HTR-8/SVneo (cell line): ENCODE measurements around the gene DUSP9.
"Not testable (repeated sequence)": the region's sequence is repeated elsewhere in the genome, so short reads cannot be mapped to it uniquely, and the experiment has no call there.

ENCODE experiments used
- DNase-seq: peaks from one replicate; pipeline ENCODE4 v3.0.0; 2011; ENCODE audit warnings: low spot score, mixed read lengths; ENCODE audit not compliant: insufficient read length
- FAIRE-seq: peaks from 2 replicates; lab custom pipeline; 2011; peaks lifted over from hg19 to GRCh38; lab: Jason Lieb, UNC

The DUSP9 gene, protein sequence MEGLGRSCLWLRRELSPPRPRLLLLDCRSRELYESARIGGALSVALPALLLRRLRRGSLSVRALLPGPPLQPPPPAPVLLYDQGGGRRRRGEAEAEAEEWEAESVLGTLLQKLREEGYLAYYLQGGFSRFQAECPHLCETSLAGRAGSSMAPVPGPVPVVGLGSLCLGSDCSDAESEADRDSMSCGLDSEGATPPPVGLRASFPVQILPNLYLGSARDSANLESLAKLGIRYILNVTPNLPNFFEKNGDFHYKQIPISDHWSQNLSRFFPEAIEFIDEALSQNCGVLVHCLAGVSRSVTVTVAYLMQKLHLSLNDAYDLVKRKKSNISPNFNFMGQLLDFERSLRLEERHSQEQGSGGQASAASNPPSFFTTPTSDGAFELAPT

DNA sequence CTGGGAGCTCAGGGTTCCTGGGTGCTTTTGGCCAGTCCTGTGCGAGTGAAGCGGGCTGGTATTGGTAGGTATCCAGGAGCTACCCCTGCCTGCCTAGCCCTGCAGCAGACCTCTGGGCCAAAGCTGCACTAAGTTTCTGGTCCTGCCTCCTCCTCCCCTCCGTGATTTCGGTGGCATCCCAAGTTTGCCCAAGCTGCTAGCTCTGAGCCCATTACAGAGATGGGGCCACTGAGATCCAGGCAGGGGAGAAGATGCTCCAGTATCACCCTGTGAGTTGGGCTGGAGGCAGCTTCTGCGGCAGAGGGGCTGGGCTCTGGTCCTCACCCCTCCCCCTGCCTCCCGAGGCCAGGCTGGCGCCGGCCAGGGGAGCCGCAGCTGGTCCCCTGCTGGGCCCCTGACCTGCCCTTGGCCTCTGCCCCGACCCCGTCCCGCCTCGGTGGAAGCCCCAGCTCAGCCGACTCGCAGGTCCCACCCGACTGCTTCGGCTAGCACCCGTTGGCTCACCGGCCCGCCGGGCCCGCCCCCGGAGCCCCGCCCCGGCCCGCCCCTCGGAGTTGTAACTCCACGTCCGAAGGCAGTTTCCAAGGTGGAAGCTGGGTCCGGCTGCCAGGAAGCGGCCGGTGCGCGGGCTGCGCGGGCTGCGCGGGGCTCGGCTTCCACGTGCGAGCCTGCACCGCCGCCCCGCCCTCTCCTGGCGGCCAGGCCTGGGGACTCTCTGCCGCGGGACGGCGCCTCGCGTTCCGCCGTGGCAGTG, at the start of gene DUSP9:
Gene DUSP9 (plus strand): TSS at position 584 of the 754 bp plus-strand sequence. CDS start 751 bp downstream, outside the sequence.
- FAIRE-seq (no peak), DNase-seq (peak; percentile 35)

DNA sequence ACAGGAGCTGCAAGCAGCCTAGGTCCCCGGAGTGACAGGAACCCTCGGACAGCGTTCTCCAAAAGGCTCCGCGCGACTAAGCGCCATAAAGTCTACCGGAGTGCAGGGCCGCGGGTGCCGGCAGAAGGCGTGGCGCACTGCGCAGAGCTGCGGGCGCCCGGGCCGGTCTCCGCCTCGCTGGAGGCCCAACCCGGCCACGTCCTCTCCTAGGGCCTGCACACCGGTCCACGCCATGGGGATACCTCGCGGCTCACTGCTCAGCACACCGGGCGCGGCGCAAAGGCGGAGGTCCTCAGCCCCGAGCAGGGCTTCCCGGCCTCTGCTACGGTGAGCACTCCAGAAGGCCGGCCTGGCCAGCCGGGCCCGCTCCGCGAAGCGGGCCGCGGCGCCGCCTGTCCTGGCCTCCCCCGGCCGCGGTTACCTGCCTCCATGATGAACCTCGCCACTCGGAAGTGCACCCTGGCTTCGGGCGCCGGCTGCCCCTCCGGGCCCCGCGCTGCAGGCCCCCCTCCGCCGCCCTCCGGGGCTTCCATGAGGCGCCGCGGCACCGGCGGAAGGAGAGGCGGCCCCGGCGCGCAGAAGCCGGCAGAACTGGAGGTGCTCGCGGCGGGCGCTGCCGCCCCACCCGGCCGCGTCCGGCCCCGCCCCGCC, 48.3 kb upstream of the DUSP9 start, which contains the start of gene CCNQ:
Gene CCNQ (minus strand): TSS at position 599 of the 651 bp plus-strand sequence. CDS start 66 bp downstream, at position 533.
- FAIRE-seq (no peak), DNase-seq (no peak)

DNA sequence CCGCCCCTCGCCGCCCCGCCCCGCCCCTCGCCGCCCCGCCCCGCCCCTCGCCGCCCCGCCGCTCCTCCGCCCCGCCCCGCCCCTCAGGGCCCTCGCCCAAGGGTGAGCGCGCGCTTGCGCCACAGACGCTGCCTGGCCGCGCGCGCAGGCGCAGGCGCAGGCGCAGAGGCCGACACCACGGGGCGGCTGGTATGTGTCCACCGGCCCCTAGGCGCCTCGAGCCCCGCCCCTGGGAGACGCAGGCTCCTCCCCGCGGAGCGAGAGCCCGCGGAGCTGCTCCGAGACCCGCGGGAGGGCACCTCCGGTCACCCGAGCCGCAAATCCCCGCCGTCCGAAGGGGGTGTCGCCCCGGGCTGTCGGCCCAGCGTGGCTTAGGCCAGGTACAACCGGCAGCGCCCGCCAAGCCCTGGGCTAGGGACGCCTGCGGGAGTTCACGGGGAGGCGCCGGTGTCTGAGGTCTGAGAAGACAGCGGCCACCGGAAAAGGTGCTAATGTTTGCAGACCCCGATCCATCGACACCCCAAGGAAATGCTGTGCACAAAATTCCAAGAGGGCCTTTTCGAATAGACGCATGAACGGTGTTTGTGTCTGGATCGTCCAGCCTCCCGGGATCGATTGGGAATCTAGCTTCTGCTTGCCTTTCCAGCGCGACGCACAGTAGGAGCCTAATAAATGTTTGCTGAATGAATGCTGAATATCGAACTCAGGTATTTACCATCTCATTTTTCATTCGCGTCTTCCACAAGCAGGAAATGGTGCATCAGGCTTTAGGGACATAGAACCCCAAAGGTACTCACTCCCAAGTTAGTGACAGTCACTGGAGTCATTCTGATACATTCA, 47.6 kb upstream of the DUSP9 start:
- no peak for FAIRE-seq
- peak; percentile 79 for DNase-seq

DNA sequence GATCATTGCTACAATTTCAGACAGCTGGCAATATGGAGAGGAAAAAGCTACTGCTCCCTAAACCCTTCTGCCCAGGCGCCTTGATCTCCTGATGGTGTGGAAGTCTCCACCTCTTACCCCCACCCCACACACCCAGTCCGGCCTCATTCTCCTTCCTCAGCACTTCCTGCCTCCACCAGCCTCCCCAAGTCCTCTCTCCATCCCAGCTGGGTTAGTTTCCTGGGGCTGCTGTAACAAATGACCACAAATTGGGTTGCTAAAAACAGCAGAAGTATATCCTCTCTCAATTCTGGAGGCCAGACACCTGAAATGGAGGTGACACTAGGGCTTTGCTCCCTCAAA, 47.0 kb upstream of the DUSP9 start:
- no peak for FAIRE-seq
- no peak for DNase-seq

DNA sequence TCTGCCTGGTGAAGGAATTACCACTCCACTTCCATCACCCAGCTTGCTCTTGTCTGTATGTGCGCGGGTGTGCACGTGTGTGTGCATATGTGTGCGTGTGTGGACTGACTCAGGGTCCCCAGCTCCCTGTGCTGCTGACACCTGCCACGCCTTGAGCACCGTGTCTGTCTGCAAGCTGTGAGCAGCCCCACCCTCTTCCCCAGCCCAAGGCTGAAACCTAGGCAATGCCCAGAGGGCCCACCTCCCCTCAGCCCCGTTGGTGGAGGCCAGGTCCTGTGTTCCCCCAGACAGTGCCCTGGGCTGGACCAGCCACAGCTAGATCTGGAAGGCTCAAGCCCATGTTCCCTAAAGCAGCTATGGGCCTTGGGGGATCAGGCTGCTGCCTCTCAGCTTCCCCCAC, 46.1 kb upstream of the DUSP9 start:
- FAIRE-seq = no peak

DNA sequence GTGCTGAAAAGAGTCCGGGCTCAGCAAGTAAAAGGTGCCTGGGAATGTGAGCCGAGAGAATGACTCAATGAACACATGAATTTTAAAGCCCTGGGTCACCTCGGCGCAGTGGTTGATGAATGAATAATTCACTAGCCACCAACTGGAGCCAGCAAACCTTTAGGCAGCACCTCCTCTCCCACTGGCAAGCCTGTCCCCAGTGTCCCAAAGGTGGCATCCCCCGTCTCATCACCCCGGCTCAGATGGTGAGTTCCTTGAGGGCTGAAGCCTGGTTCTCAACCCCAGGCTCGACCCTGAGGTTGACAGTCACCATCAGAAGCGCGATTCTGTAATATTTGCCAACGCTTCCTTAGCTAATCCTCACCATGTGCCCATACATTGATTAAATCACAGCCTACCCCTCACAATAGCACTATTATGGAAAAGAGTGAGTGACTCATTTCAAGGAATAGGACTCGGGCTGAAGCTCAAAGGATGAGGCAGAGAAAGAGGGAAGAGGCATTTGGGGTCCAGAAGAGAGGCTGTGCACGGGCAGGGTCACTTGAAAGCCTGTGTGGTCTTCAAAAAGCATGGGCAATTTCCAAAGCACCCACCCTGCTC, 45.4 kb upstream of the DUSP9 start:
- FAIRE-seq = no peak
- no peak for DNase-seq

More for the DNA sequence above, 46.1 kb upstream of the DUSP9 start:
- no peak for DNase-seq

DNA sequence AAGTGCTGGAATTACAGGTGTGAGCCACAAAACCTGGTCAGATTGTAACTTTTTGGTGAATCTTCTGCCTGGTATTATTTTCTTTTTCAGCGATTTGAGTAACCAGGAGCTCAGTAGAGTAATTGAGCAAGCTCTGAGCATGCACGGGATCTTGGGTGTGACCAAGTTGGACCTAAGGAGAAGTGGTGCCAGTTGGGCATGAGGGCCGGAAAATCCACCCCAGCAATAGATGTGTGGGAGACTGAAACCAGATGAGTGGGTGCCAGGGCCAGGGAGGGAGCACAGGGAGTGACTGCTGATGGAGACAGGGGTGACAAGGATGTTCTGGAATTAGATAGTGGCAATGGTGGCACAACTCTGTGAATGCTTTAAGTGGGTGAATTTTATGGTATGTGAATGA, 44.4 kb upstream of the DUSP9 start:
- no peak for DNase-seq
- no peak for FAIRE-seq

DNA sequence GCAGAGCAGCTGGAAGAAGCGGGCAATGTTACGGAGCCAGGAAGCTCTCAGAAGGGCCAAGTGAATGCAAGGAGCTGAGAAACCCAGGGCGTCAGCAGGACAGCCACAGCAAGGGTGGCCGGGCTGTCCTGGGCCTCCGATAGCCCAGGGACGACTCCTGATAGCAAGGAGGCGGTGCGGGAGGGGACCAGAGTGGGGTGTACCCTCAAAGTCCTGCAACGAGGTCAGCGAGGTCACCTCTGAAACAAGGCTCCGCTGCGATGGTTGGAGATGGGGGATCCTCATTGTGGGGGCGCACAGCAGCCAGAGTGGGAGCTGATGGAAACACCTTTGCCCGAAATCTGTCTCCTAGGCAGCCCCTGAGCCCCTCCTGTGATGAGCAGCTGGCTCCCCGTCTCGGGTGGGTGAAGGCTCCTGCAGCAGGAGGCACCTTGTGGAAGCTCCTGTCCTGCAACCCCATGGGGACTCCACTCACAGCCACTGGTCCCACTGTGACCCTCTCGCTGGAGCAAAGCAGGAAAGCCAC, 43.8 kb upstream of the DUSP9 start:
- FAIRE-seq (no peak), DNase-seq (no peak)

DNA sequence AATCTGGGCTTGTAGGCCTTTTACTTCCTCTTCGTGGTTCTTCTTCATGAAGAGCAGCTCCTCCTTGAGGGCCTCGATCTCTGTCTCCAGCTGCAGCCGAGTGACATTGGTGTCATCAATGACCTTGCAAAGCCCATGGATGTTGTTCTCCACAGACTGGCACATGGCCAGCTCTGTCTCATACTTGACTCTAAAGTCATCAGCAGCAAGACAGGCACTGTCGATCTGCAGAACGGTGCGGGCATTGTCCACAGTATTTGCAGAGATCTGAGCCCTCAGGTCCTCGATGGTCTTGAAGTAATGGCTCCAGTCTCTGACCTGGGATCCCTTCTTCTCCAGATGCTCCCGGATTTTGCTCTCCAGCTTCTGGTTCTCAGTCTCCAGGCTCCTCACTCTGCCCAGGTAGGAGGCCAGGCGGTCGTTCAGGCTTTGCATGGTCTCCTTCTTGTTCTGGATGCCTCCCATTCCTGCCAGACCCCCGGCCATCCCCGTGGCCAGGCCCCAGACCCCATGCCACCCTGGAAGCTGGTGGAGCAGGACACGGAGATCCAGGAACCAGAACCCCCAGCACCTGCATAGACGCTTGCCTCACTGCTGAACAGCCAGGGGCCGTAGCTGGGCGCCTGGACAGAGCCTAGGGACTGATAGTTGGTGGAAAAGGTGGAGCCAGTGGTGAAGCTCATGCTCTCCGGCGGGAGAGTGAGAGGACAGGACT, 42.2 kb upstream of the DUSP9 start:
- not testable (repeated sequence) for FAIRE-seq, DNase-seq

DNA sequence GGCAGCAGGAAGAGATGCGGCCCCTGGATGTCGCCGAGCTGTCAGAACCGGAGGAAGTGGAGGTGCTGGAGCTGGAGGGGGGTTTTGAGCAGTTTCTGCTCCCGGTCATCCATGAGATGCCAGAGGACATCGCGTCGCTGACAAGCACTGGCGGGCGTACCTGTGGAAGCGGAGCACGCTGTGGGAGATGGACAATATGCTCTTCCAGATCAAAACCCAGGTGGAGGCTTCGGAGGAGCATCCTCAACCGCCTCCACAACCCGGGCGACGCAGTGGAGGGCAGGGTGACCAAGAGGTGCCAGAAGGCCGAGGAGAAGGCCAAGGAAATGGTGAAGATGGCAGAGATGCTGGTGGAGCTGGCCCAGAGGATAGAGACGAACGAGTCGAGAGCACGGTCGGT, 40.5 kb upstream of the DUSP9 start:
- FAIRE-seq = no peak

DNA sequence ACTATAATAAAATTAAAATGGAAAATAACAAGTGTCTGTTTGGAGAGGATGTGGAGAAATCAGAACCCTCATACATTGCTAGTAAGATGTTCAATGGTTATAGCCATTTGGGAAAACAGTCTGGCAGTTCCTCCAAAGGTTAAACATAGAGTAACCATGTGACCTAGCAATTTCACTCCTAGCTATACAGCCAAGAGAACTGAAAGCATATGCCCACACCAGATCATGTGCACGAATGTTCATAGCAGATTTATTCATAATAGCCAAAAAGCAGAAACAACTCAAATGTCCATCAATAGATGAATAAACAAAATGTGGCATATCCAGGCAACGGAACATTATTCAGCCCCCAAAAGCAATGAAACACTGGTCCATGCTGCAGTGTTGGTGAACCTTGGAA, 38.6 kb upstream of the DUSP9 start:
- DNase-seq (no peak), FAIRE-seq (no peak)

More for the DNA sequence above, 40.5 kb upstream of the DUSP9 start:
- no peak for DNase-seq

DNA sequence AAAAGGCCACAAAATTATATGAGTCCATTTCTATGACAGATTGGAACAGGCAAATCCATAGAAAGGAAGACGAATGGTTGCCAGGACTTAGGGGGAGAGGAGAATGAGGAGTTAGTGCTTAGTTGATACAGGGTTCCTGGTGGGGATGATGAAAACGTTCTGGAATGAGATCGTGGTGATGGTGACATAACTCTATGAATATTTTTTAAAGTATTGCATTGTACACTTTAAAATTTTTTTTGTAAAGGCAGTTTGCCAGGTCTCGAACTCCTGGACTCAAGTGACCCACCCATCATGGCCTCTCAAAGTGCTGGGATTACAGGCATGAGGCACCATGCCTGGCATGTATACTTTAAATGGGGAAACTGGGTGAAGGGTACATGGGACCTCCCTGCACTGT, 38.2 kb upstream of the DUSP9 start:
- DNase-seq (no peak), FAIRE-seq (no peak)

DNA sequence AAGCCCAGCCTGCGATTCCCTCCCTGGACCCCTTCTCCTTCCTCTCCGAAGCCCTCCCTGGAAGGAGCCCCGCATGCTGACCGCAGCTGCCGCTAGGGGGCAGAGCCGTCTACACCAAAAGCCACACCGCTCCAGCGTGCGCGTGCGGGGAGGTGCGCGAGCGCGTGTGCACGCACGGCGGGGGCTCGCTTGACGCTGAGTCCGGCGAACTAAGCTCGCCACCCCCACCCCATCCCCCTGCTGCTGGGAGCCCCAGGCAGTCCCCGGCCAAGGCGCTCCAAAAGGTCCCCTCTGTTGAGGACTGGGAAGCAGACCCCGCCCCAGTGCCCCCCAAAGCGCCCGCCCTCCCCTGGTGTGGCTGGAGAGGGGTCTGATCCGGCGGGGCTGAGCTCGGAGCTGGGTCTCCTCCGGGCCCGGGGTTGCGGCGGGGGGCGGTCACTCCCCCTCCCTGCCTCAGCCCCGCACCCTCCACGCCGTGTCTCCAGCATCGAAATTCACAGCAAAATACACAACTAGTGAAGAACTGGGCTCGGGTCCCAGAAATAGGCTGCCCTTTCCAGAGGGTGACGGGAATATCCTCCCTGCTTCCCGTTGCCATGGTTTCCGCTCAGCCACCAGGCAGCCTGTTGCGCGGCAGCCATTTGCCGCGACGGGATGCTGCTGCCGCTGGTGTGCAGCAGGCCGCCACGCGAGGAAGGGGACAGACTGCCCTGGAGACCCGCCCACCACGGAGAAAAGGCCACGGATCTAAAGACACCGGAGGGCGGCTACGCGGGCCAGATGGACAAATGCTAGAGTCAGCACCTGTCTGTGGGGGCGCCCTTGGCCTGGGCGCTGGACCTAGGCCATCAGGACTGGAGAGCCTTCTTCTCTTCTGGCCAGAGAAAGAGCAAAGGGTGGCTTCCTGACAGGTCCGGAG, 36.8 kb upstream of the DUSP9 start:
- FAIRE-seq = peak; percentile 85
- DNase-seq = peak; percentile 48

DNA sequence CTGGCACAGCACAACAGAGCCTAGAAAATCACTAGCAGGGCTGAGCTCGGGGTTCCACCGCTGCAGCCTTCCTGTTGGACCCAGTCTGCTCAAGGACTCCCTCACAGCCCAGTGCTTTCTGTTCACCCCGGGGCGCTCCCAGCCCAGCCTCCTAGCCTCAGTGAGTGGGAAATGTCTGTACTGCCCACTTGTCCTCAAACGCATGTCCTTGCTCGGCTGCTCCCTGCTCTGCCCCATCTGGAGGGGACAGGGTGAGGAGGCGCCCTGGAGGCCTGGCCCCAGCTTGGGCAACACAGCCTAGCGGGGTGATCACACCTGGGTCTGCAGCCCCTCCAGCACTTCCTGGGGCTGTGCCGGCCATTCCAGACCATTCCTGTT, 36.2 kb upstream of the DUSP9 start:
- FAIRE-seq (no peak), DNase-seq (no peak)

DNA sequence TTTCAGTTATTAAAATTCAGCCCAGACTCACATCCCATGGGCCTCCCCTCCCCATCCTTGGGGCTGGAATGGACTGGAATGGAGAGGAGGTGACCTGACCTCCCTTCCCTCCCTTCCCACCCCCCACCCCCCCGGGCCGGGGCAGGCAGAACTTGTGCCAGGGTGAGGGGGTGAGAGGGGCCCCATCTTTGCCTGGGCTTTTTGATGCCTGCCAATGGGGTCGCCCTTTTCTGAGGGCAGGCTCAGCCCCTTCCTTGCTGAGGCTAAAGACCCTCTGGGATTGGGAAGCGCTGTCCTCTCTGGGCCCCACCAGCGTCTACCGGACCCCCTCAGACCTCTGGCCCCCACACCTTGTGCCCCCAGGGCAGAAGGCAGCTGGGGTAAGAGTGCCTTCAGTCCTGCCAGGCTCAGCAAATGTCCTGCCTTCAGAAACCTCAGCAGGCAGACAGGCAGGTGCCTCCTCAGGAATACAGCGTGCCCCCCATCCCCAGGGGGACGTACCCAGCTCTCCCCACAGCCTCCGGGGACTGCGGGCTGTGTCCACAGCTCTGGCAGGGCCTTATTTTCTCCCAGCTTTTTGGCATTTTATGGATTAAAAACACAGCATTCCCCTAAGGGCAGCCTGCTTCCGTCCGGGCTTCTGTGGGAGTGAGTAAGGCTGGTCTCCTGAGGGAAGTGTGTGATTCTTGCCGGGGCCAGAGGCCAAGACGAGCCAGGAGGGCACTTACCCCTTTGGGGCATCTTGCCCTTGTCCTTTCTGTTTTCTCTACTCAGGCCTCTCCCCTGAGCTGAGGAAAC, 35.5 kb upstream of the DUSP9 start:
- DNase-seq (no peak), FAIRE-seq (no peak)

DNA sequence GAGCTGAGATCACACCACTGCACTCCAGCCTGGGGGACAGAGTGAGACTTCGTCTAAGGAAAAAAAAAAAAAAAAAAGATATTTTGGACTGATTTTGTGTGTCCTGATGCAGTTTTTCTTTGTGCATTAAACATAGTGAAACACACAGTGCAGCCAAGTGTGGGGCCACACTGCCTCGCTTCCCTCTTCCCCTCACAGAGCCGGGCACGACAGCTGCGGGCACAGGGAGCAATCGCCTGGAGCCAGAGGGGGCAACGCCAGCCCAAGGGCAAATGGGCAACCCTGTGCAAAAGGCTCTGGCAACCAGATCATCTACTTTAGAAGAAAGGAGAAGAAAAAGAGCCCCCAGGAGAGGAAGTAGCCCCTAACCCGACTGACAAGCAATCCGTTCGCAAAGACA, 34.6 kb upstream of the DUSP9 start:
- no peak for FAIRE-seq
- DNase-seq = no peak

DNA sequence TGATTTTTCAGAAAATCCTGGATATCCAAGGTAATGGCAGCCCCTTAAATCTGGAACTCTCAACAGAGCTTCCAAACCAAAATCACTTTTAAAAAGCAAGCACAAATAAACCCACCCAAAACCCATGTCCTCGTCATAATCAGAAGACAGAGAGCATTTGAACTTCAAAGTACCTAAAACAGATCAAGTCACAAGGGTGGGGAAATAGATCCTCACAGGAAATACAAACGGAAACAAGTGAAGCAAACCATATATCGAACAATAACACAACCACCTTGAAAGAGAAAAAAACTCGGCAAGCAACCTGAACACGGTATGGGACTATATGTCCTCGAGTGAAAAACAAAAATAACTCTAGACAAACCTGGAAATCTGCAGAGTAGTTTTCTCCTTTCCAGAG, 32.2 kb upstream of the DUSP9 start:
- DNase-seq (no peak), FAIRE-seq (no peak)
